ENCODE data around the gene PRX.
"Not testable (repeated sequence)": the region's sequence is repeated elsewhere in the genome, so short reads cannot be mapped to it uniquely, and the experiment has no call there.

PRX gene

DNA sequence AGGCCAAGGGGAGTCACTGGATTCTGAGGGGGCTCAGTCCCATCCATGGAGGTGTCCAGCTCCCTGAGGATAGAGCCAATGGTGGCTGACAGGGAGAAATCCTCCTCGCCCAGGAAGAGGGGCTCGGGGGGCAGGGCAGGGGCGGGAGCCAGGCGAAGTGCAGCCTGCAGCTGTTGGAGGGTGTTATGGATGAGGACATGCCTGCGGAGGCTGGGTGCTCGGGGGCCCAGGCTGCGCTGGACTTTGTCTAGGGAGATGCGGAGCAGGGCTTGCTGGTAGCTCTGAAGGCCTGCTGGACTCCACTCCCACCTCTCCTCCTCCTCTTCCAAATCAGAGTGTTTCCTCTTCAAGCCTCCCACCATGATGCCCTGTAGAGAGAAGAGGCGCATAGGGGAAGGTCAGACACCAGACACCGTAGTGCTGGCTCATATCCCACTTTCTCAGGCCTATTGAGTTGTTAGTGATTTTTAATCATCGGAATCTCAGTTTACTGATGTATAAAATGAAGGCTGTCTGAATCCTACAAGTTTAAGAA, 28.6 kb upstream of the PRX start:
- DNase-seq (ENCODE audit: low read depth in 2 of 2): no peak

DNA sequence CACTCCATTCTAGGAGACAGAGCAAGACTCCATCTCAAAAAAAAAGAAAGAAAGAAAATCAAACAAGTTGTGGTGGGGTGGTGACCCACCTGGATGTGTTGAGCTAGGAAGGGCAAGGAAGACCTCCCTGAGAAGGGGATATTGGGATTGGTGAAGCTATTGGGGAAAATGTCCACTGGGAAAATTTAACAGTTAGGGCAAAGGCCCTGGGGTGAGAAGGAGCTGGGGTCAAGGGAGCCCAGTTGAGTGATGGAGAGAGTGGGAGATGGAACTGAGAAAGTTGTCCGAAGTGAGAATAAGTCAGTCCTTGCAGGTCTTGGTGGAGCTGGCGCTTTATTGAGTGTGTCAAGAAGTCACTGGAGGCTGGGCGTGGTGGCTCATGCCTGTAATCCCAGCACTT, 25.1 kb upstream of the PRX start:
- DNase-seq (ENCODE audit: low read depth in 2 of 2): no peak

DNA sequence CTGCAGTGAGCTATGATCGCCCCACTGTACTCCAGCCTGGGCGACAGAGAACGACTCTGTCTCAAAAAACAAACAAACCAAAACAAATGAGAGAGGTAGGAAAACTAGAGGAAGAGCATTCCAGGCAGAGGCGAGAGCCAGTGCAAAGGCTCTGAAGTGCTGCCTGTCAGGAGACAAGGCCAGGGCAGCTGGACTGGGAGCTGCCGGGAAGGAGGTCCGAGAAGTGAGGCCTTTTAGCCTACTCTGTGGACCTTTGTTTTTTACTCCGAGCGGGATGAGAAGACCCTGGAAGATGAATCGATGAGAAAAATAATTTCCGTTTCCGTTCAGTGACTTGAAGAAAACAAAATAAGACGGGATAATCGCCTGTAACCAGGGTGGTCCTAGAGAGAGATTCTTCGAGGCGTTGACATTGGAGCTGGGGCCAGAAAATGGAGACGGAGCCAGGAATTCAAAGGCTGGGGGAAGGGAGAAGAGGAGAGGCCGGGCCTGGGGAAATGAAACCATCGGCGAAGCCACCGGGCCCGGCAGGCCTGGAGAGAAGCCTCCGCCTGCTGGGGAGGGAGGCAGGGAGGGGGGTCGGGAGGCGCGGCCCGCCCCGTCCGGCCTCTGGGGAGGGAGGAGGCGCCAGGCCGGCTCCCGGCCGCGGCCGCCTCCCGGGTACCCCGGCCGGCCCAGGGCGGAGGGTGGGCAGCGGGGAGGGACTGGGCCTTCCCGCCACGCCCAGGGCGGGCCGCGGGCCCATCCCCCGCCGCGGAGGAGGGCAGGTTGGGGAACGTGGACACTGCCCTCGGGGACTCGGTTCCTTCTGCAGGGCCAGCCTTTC, 20.4 kb upstream of the PRX start:
- peak; percentile 32 to 43 for DNase-seq (ENCODE audit: low read depth in 2 of 2)

- not testable (repeated sequence) for DNase-seq (ENCODE audit: low read depth in 2 of 2)
Observed at GRCh38 chr19:40432760-40433159, 19.6 kb upstream of the PRX start.

DNA sequence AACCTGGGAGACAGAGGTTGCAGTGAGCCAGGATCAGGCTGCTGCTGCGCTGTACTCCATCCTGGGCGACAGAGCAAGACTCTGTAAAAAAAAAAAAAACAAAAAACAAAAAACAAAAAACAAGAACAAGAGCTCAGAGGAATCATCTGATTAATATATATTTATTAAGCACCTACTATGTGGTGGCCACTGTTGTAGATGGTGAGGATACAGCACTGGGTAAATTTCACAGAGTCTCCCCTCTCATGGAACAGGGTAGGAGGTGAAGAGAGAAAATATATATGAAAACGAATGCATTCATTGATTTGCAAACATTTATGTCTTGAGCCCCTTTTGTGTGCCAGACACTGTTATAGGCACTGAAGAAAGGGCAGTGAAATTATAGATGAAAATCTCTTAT, 18.5 kb upstream of the PRX start:
- DNase-seq (ENCODE audit: low read depth in 2 of 2): no peak

DNA sequence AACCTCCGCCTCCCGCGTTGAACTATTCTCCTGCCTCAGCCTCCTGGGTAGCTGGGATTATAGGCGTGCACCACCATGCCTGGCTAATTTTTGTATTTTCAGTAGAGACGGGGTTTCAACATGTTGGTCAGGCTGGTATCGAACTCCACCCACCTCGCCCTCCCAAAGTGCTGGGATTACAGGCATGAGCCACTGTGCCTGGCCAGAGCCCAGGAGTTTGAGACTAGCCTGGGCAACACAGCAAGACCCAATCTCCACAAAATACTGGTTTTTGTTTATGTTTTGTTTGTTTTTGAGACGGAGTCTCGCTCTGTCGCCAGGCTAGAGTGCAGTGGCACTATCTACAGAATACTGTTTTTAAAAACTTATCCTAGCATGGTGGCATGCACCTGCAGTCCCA, 17.1 kb upstream of the PRX start:
- DNase-seq (ENCODE audit: low read depth in 2 of 2): not testable (repeated sequence)

DNA sequence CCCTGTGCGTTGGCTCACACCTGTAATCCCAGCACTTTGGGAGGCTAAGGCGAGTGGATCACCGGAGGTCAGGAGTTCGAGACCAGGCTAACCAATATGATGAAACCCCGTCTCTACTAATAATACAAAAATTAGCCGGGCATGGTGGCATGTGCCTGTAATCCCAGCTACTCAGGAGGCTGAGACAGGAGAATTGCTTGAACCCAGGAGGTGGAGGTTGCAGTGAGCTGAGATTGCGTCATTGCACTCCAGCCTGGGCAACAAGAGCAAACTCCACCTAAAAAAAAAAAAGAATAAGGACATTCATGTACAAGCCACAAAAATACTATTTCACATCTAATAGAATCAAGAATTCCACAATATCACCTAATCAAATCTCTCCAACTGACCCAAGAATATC, 15.0 kb upstream of the PRX start:
- DNase-seq (ENCODE audit: low read depth in 2 of 2): not testable (repeated sequence)

DNA sequence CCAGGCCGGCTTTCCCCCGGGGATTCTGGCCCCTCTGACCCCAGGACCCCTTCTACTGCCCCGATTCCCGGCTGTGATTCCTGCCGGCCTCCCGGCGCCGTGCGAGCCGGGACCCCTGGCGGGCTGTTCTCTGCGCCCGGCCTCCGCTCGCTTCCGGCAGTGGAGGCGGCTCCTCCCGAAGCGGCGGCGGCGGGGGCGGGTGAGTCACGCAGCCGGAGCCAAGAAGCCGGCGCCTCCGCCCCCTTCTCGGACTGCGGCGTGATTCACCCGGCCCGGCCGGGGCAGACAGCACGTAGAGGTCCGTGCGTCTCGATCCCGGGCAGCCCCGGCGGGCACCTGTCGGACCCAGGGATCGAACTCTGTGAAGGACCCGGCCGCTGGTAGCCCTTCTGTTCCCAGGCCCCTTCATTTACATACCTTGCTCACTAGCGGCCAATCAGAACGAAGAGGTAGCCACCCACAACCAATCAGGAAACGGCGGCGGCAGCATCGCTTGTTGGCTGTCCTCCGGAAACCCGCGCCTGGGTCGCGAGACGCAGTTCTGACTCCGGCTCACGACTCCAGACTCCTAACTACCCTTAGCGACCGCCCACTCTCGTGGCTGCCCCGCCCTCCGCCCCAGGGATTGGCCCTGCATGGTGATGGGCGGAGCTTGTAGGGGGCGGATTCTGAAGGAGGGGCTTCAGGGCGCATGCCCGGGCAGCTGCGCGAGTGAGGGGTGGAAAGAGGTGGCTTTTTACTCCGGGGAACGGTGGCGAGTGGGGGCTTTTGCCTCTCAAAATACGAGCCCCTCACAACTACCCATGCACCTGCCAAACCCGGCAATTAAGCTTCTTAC, 12.5 kb upstream of the PRX start, which contains the start of gene SERTAD1:
TSS of gene SERTAD1 (minus strand) at position 543 of the 838 bp plus-strand sequence. CDS start 2,446 bp downstream, outside the sequence.
- DNase-seq (ENCODE audit: low read depth in 2 of 2): peak; percentile 100

DNA sequence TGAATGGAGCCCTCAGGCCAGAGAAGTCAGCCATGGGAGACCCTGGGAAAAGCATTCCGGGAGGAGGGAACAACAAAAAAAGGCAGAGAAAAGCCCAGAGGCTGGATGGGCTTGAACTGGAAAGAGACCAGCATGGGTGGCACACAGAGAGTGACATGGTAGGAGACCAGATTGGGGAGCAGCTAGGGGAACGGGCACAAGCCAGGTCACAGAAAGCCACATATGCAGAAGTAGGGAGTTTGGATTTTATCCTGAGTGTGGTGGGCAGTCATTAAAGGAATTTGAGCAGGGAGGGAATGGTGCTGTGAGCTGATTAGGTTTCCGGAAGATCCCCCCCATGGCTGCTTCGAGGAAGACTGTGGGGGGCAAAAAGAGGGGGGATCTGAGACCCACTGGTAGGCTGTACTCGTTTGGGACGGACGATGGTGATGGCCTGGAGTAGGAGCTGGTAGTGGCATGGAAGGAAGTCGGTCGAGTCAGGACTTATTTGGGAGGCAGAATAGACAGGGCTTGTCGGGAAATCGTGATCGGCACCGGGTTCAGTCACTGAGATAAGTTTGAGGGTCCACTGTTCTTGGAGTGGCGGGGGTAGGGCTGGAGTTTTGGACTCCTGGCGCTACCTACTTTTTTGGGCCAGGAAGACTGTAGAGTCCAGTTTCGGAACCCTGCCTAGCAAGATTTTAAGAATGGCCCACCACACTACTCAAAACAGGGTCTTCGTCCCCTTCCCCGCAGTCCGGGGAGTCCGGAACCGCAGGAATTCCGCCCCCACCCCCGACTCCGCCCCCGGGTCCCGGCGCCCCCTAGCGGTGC, 11.7 kb upstream of the PRX start:
- no peak for DNase-seq (ENCODE audit: low read depth in 2 of 2)

DNA sequence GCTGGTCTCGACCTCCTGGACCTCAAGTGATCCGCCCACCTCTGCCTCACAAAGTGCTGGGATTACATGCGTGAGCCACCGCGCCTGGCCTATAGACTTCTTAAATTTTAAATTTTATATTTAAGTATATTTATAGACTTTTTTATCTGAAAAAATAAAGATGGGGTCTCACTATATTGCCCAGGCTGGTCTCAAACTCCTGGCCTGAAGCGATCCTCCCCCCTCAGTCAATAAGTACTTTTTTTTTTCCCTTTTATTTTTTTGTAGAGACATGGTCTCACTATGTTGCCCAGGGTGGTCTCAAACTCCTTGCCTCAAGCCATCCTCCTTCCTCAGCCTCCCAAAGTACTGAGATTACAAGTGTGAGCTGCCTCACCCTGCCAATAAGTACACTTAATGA, 10.8 kb upstream of the PRX start:
- no peak for DNase-seq (ENCODE audit: low read depth in 2 of 2)

DNA sequence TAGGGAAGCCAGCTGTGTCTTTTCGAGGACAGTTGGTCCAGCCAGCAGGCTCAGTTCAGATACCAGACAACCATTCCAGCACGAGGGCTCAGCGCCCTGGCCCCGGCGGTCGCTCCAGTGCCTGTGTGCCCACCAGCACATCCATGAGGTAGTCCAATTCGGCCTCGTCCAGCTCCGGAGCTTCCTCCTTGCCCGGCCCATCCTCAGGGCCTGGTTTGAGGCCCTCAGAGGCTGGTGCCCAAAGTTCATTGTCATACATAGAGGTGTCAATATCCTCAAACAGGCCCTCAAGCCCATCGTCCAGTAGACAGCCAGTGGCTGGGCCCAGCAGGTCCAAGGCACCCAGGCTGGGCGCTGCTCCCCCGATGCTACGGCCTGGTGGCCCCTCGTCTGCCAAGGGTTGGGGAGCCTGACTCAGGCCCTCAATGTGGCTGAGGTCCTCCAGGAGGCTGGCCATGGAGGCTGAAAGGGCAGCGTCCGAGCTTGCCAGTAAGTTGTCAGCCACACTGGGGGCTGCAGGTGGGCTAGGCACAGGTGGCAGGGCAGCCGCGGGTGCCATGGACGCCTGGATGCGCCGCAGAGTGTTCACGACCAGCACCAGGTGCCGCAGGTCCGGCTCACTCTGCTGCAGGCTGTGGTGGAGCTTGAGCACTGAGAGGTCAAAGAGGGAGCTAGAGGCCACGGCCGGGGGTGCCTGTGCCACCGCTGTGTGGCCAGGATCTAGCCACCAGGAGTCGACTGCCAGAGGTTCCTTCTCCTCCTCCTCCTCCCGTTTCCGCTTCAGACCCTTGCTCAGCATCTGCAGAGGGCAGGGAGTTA, 9.8 kb upstream of the PRX start:
- DNase-seq (ENCODE audit: low read depth in 2 of 2): no peak

GRCh38 chr19:40421993-40422747, 9.0 kb upstream of the PRX start:
- no peak for DNase-seq (ENCODE audit: low read depth in 2 of 2)

GRCh38 chr19:40420766-40421765, 7.9 kb upstream of the PRX start:
- DNase-seq (ENCODE audit: low read depth in 2 of 2): peak; percentile 51 to 60

GRCh38 chr19:40420451-40420765, 7.2 kb upstream of the PRX start:
- no peak for DNase-seq (ENCODE audit: low read depth in 2 of 2)

- DNase-seq (ENCODE audit: low read depth in 2 of 2): no peak
Observed at GRCh38 chr19:40419780-40420179, 6.6 kb upstream of the PRX start.

- no peak for DNase-seq (ENCODE audit: low read depth in 2 of 2)
Observed at GRCh38 chr19:40419066-40419612, 6.0 kb upstream of the PRX start.

- no peak for DNase-seq (ENCODE audit: low read depth in 2 of 2)
Observed at GRCh38 chr19:40418040-40418439, 4.9 kb upstream of the PRX start.

DNA sequence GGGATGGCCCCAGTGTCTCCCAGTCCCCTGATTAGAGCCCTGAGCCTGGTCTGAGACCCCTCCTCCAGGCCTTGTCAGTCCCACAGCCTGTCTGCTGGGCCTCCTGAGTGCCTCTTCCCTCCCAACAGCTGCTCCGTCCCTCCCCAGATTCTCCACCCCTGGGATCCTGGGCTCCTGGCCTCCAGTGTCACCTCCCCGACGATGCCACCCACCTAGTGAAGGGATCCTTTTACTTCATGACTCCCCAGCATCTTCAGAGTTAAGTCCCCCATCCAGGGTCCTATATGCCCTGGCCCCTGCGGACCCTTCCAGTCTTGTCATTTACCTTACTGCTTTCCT, 4.4 kb upstream of the PRX start:
- no peak for DNase-seq (ENCODE audit: low read depth in 2 of 2)

Data from stimulated activated CD8-positive, alpha-beta memory T cell treated with anti-CD3 and anti-CD28 coated beads, Interleukin-15, amount 100 ng/mL, for 48 hours (primary cell).